Neural progenitor cell (in vitro differentiated cells): Measurements from ENCODE around the gene TNC. TPM values are rescaled to one million over a fixed set of nuclear protein-coding genes. Genes with fewer than 3 reads are reported as not detected.

ENCODE experiments used
- DNase-seq: peaks from one replicate; pipeline ENCODE4 v3.0.0-alpha.2; 2016; ENCODE audit warnings: low spot score
- H2AFZ ChIP-seq: fragments of 200-600 bp; sonication (generic); replicated peaks from 2 replicates; pipeline ENCODE4 v1.6.1; 2016; ENCODE audit warnings: antibody characterized with exemption
- H3F3A ChIP-seq: fragments of 200-600 bp; sonication (generic); 2 replicates; pipeline ENCODE4 v1.6.1; 2016; ENCODE audit warnings: antibody characterized with exemption, low read depth
- H3K27ac ChIP-seq: fragments of 200-600 bp; sonication (generic); 2 replicates; pipeline ENCODE4 v1.5.1; 2016; ENCODE audit warnings: mild to moderate bottlenecking
- H3K27me3 ChIP-seq: fragments of 200-600 bp; sonication (generic); 2 replicates; pipeline ENCODE4 v1.6.1; 2016; ENCODE audit warnings: mild to moderate bottlenecking, moderate library complexity
- H3K36me3 ChIP-seq: fragments of 200-600 bp; sonication (generic); 2 replicates; pipeline ENCODE4 v1.5.1; 2016
- H3K4me1 ChIP-seq: fragments of 200-600 bp; sonication (generic); 2 replicates; pipeline ENCODE4 v1.6.1; 2016; ENCODE audit warnings: mixed run types
- H3K4me2 ChIP-seq: fragments of 200-600 bp; sonication (generic); 2 replicates; pipeline ENCODE4 v1.6.1; 2016
- H3K4me3 ChIP-seq: fragments of 200-600 bp; sonication (generic); 2 replicates; pipeline ENCODE4 v1.5.1; 2016
- H3K79me2 ChIP-seq: fragments of 200-600 bp; sonication (generic); 2 replicates; pipeline ENCODE4 v1.6.1; 2016; ENCODE audit warnings: low read depth
- H3K9ac ChIP-seq: fragments of 200-600 bp; sonication (generic); 2 replicates; pipeline ENCODE4 v1.6.1; 2016
- H3K9me3 ChIP-seq: fragments of 200-600 bp; sonication (generic); 2 replicates; pipeline ENCODE4 v1.5.1; 2016; ENCODE audit warnings: low read depth
- H4K20me1 ChIP-seq: fragments of 200-600 bp; sonication (generic); 2 replicates; pipeline ENCODE4 v1.6.1; 2016; ENCODE audit warnings: low read depth
- H3K27ac Mint-ChIP-seq: 3 replicates; pipeline ENCODE4 v1.8.0; 2021; ENCODE audit warnings: mixed read lengths
- H3K27me3 Mint-ChIP-seq: 2 replicates; pipeline ENCODE4 v1.8.0; 2022; ENCODE audit warnings: low read depth, mild to moderate bottlenecking, inconsistent platforms, moderate library complexity, mixed read lengths; ENCODE audit not compliant: insufficient read depth
- H3K36me3 Mint-ChIP-seq: 3 replicates; pipeline ENCODE4 v1.8.0; 2021; ENCODE audit warnings: mixed read lengths
- H3K4me1 Mint-ChIP-seq: 3 replicates; pipeline ENCODE4 v1.8.0; 2021; ENCODE audit warnings: mixed read lengths
- H3K4me3 Mint-ChIP-seq: 3 replicates; pipeline ENCODE4 v1.8.0; 2021; ENCODE audit warnings: mild to moderate bottlenecking, moderate library complexity, mixed read lengths
- H3K9me3 Mint-ChIP-seq: 3 replicates; pipeline ENCODE4 v1.8.0; 2020; ENCODE audit warnings: mixed read lengths
- EZH2 ChIP-seq: fragments of 200-600 bp; sonication (generic); IDR thresholded peaks from 2 replicates; pipeline ENCODE4 v1.6.1; 2017; ENCODE audit warnings: antibody characterized with exemption, mild to moderate bottlenecking, moderate library complexity
- EZH2phosphoT487 ChIP-seq: fragments of 200-600 bp; sonication (generic); IDR thresholded peaks from 2 replicates; pipeline ENCODE4 v1.6.1; 2017; ENCODE audit warnings: antibody characterized with exemption
- total RNA-seq: library from RNA; depleted of rRNA; stranded (reverse); fragments of >200 nt; gene quantifications from 2 replicates; pipeline ENCODE4 v1.2.3, GENCODE V29; 2015; ENCODE audit warnings: low replicate concordance
- TF ChIP-seq, protein P1 (sequence below): fragments of 200-600 bp; sonication (generic); IDR thresholded peaks from 2 replicates; pipeline ENCODE4 v1.5.1; 2017; ENCODE audit warnings: antibody characterized with exemption, mild to moderate bottlenecking

Gene TNC
- total RNA-seq, 1 donor from 2014 or later, result 54.9 TPM

DNA sequence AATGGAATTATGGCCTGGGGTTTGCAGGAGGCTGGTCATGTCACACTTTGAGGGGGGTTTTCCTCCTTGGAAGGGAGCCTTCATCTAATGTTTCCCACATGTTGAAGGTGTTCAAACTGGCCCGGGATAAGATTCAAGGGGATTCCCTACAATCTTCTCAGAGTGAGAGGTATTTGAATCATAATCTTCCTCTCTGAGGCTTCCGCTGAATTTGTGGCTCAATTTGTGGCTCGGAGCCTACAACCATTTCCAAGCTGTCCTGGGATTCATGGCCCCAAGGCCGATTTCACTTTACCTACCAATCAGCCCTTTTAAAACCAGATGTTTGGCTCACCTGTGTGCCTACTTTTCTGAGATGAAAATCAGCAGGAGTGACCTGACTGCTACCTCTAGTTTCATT, 3.9 kb downstream of the TNC start:
- H3K4me3 ChIP-seq, result no peak overlapping the region
- peaks cover 19% of the 10 kb centered on the region for H3F3A ChIP-seq
- Mint-ChIP-seq H3K4me1 (peaks cover 31% of the 10 kb centered on the region), H3K4me3 (no peak overlapping the region), H3K27ac (no peak overlapping the region), H3K27me3 (peaks cover 25% of the 10 kb centered on the region), H3K36me3 (no peaks in the 10 kb centered on the region), H3K9me3 (peaks cover 10% of the 10 kb centered on the region)
- H3K27ac ChIP-seq, result no peak overlapping the region
- H3K79me2 ChIP-seq, result no peaks in the 10 kb centered on the region
- no peaks in the 10 kb centered on the region for H4K20me1 ChIP-seq
- no peaks in the 10 kb centered on the region for H3K9me3 ChIP-seq
- H2AFZ ChIP-seq, result no peak overlapping the region
- TF ChIP-seq EZH2phosphoT487, result no peak
- TF ChIP-seq, protein P1, sequence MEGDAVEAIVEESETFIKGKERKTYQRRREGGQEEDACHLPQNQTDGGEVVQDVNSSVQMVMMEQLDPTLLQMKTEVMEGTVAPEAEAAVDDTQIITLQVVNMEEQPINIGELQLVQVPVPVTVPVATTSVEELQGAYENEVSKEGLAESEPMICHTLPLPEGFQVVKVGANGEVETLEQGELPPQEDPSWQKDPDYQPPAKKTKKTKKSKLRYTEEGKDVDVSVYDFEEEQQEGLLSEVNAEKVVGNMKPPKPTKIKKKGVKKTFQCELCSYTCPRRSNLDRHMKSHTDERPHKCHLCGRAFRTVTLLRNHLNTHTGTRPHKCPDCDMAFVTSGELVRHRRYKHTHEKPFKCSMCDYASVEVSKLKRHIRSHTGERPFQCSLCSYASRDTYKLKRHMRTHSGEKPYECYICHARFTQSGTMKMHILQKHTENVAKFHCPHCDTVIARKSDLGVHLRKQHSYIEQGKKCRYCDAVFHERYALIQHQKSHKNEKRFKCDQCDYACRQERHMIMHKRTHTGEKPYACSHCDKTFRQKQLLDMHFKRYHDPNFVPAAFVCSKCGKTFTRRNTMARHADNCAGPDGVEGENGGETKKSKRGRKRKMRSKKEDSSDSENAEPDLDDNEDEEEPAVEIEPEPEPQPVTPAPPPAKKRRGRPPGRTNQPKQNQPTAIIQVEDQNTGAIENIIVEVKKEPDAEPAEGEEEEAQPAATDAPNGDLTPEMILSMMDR, result no peak
- H3K4me1 ChIP-seq, result peaks cover 19% of the 10 kb centered on the region
- no peaks in the 10 kb centered on the region for H3K36me3 ChIP-seq
- H3K4me2 ChIP-seq, result no peak overlapping the region
- H3K27me3 ChIP-seq, result peaks cover 34% of the 10 kb centered on the region
- no peak overlapping the region for H3K9ac ChIP-seq
- DNase-seq, result no peak

DNA sequence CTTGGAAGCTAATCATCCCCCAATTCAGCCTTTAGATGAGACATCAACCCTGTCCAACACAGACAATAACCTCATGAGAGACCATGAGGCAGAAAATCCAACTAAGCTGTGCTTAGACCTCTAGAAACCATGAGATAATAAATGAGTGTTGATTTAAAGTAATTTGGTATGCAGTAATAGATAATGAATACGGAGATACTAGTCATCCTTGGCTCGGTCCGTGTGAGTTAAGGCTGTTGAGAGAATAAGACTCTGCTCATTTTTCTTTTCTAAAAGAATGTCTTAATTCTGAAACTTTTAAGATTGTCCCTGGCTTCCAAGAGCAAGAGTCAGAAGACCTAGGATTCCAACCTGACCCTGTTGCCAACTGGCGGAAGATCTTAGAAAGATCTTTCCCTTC, 6.1 kb downstream of the TNC start:
- Histone ChIP-seq H3K4me1 (peaks cover 10% of the 10 kb centered on the region), H3K27me3 (peaks cover 25% of the 10 kb centered on the region), H3K79me2 (no peaks in the 10 kb centered on the region), H3K27ac (no peak overlapping the region), H2AFZ (no peak overlapping the region), H3K9me3 (no peaks in the 10 kb centered on the region), H3K9ac (no peak overlapping the region), H3F3A (no peaks in the 10 kb centered on the region), H3K36me3 (no peaks in the 10 kb centered on the region), H3K4me3 (no peak overlapping the region), H4K20me1 (no peaks in the 10 kb centered on the region), H3K4me2 (no peak overlapping the region)
- H3K4me1 Mint-ChIP-seq, result peaks cover 17% of the 10 kb centered on the region
- peaks cover 10% of the 10 kb centered on the region for H3K9me3 Mint-ChIP-seq
- no peak for DNase-seq
- H3K27ac Mint-ChIP-seq, result no peak overlapping the region
- H3K36me3 Mint-ChIP-seq, result no peaks in the 10 kb centered on the region
- peaks cover 15% of the 10 kb centered on the region for H3K27me3 Mint-ChIP-seq
- TF ChIP-seq, protein P1, result no peak
- TF ChIP-seq EZH2, result no peak
- no peak for TF ChIP-seq EZH2phosphoT487
- H3K4me3 Mint-ChIP-seq, result no peak overlapping the region

DNA sequence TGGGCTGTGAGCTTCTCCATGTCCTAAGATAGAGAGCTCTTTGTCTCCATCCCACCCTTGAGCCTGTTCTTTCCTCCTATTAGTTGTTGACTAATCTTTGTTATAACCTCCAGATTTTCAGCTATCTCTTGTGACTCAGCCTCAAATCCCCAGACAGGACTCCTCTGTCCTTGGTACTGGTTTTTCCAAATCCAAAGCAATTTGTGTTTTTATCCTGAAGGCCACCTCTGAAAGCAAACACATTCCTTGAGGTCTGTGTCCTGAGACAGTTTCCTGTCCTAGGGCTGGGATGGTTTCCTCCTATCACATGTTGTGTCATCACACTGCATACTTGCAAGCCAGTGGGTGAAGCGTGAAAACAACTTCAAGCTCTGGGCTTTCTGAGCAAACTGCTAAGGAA, 8.5 kb downstream of the TNC start:
- Histone ChIP-seq H3K9ac (no peak overlapping the region), H3K36me3 (no peaks in the 10 kb centered on the region), H3K4me1 (peaks cover 9% of the 10 kb centered on the region), H3F3A (no peaks in the 10 kb centered on the region), H3K4me2 (no peak overlapping the region), H2AFZ (no peak overlapping the region), H4K20me1 (no peaks in the 10 kb centered on the region), H3K9me3 (no peaks in the 10 kb centered on the region), H3K27ac (no peak overlapping the region), H3K4me3 (no peak overlapping the region), H3K79me2 (no peaks in the 10 kb centered on the region), H3K27me3 (peaks cover 1% of the 10 kb centered on the region)
- peaks cover 10% of the 10 kb centered on the region for H3K9me3 Mint-ChIP-seq
- no peaks in the 10 kb centered on the region for H3K36me3 Mint-ChIP-seq
- TF ChIP-seq, protein P1, result no peak
- TF ChIP-seq EZH2phosphoT487 (no peak), EZH2 (no peak)
- H3K4me1 Mint-ChIP-seq, result peaks cover 6% of the 10 kb centered on the region
- no peak for DNase-seq
- H3K4me3 Mint-ChIP-seq, result no peak overlapping the region
- peaks cover 4% of the 10 kb centered on the region for H3K27me3 Mint-ChIP-seq
- H3K27ac Mint-ChIP-seq, result no peak overlapping the region
